C4-2B (cell line): ENCODE data around the gene SLC16A10.
A peak's percentile ranks its signal among the peaks of the same experiment; 100 is the strongest.
"Not testable (repeated sequence)": the region's sequence is repeated elsewhere in the genome, so short reads cannot be mapped to it uniquely, and the experiment has no call there.

Source experiments
- H3K27ac ChIP-seq: fragments of 450-650 bp; 2 replicates; pipeline ENCODE4 v1.5.1; 2017
- ZFX ChIP-seq: fragments of 450-650 bp; IDR thresholded peaks from 2 replicates; pipeline ENCODE4 v1.6.1; 2017
- TF ChIP-seq, protein P1 (sequence below): fragments of 450-650 bp; conservative IDR thresholded peaks from 2 replicates; pipeline ENCODE4 v1.5.1; 2017; ENCODE audit warnings: mild to moderate bottlenecking

SLC16A10 gene

DNA sequence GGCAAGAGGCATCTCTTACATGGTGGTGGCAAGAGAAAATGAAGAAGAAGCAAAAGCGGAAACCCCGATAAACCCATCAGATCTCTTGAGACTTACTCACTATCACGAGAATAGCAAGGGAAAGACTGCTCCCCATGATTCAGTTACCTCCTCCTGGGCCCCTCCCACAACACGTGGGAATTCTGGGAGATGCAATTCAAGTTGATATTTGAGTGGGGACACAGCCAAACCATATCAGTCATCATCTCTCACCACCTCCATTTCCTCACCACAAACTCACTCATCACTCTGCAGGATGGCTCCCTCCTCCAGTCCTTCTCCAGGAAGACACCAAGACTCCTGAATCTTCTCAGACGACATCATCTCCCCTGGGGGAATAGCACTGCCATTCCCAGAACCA, 25.8 kb upstream of the SLC16A10 start:
- TF ChIP-seq, protein P1, sequence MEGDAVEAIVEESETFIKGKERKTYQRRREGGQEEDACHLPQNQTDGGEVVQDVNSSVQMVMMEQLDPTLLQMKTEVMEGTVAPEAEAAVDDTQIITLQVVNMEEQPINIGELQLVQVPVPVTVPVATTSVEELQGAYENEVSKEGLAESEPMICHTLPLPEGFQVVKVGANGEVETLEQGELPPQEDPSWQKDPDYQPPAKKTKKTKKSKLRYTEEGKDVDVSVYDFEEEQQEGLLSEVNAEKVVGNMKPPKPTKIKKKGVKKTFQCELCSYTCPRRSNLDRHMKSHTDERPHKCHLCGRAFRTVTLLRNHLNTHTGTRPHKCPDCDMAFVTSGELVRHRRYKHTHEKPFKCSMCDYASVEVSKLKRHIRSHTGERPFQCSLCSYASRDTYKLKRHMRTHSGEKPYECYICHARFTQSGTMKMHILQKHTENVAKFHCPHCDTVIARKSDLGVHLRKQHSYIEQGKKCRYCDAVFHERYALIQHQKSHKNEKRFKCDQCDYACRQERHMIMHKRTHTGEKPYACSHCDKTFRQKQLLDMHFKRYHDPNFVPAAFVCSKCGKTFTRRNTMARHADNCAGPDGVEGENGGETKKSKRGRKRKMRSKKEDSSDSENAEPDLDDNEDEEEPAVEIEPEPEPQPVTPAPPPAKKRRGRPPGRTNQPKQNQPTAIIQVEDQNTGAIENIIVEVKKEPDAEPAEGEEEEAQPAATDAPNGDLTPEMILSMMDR: no peak
- TF ChIP-seq ZFX: no peak

GRCh38 chr6:111061985-111062384, 25.3 kb upstream of the SLC16A10 start:
- not testable (repeated sequence) for H3K27ac ChIP-seq

More for the DNA sequence above, 25.8 kb upstream of the SLC16A10 start:
- H3K27ac ChIP-seq: no peak overlapping the region

GRCh38 chr6:111062860-111063259, 24.4 kb upstream of the SLC16A10 start:
- H3K27ac ChIP-seq: not testable (repeated sequence)

- peak overlapping the region; percentile 83 for H3K27ac ChIP-seq
- TF ChIP-seq, protein P1: no peak
- TF ChIP-seq ZFX: no peak
Measured at GRCh38 chr6:111068109-111068865, 19.0 kb upstream of the SLC16A10 start.

DNA sequence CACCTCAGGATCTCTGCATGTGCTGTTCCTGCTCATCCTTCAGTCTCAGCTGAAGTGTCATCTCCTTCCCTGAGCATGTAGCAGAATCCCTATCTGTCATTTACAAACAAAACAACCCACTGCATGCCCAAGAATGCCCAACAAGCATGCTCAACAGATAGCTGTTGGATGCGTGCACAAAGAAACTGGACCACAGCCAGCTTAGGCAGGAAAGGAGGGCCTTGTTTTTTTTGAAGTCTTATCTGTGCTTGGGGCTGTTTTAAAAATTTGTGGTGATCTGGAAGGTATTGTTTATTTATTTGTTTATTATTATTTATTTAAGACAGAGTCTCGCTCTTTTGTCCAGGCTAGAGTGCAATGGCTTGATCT, 18.5 kb upstream of the SLC16A10 start:
- no peak for TF ChIP-seq ZFX
- TF ChIP-seq, protein P1: no peak

GRCh38 chr6:111069382-111070104, 17.8 kb upstream of the SLC16A10 start:
- H3K27ac ChIP-seq: peak overlapping the region; percentile 83
- TF ChIP-seq, protein P1: no peak
- TF ChIP-seq ZFX: no peak

More for the DNA sequence above, 18.5 kb upstream of the SLC16A10 start:
- H3K27ac ChIP-seq: peak overlapping the region; percentile 83

DNA sequence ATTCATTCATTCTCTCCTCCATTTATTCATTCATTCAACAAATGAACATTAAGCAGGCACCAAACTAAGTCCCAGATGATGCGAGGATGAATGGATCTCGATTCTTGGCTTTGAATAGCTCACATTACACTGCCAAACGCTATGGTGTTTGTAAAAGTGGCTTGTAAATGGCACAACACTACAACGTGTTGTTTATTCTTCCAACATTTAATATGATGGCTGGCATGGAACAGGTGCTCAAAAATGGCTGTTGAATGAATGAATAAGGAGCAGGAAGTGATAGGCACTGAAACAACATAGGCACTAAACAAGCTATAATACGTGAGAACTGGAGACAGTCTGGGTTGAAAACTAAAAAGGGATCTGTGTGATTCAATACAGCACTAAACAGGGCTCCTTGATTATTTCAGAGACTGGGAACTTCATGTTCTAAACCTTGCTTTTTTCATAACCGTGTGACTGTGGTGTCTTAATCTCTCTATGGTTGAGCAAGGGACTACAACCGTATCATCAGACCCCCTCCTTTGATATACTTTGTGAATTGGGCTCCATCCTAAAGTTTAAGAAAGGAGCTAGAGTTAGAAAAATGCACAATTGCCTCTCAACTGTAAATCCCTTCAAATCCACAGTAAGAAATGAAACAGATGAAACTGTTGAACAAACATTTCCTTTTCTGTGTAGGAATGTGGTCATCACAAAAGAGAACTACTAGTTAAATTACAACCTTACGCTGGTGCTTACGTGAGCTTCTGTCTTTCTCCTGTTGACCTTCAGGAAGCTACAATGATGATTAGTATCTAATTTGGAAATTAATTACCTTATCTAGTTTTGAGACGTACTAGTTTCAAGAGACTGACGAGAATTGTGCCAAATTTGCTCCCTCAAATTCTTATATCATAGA, 16.9 kb upstream of the SLC16A10 start:
- peak overlapping the region; percentile 83; the same call in 1 of the 2 replicates for H3K27ac ChIP-seq
- TF ChIP-seq ZFX: no peak
- TF ChIP-seq, protein P1: no peak

DNA sequence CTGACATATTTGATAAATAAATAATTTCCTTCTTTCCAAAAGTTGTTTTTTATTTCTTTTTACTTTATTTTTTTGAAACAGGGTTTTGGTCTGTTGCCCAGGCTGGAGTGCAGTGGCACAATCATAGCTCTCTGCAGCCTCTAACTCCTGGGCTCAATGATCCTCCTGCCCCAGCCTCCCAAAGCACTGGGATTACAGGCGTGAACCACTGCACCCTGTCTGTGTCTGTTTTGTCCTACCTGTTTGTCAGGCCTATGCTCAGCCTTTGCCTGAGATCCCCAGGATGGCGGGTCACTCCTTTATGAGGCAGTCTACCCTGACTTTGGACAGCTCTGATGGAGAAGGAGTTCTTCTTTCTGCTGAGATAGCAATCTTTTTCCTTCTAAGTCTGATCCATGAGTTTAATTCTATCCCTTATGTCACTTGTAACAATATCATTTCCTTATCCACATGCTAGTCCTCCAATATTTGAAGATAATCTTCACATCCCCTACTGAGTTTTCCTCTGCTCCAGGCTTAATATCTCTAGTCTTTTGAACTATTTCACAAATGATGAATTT, 14.4 kb upstream of the SLC16A10 start:
- TF ChIP-seq ZFX: no peak
- peak overlapping the region; percentile 44; the same call in 1 of the 2 replicates for H3K27ac ChIP-seq
